GM21447 (cell line): ENCODE measurements around the gene SYNJ2BP.

Source experiments
- ATAC-seq: cut with Tn5 transposase; IDR thresholded peaks from one replicate; pipeline ENCODE4 v1.9.1; 2021; ENCODE audit not compliant: unreplicated experiment

SYNJ2BP gene

GRCh38 chr14:70392676-70393075, 24.2 kb downstream of the SYNJ2BP start:
- ATAC-seq, result no peak

GRCh38 chr14:70391493-70392391, 25.1 kb downstream of the SYNJ2BP start:
- ATAC-seq, result no peak

GRCh38 chr14:70382536-70382935, 34.4 kb downstream of the SYNJ2BP start:
- no peak for ATAC-seq

GRCh38 chr14:70380824-70381223, 36.1 kb downstream of the SYNJ2BP start:
- ATAC-seq, result no peak

- ATAC-seq, result no peak
Observed at GRCh38 chr14:70378696-70379095, 38.2 kb downstream of the SYNJ2BP start.
